GM23338 (cell line): ENCODE measurements around the gene PPAN. TPM values are rescaled to one million over a fixed set of nuclear protein-coding genes. Genes with fewer than 3 reads are reported as not detected.

Experiments
- ATAC-seq: fragments of 200-7000 bp; cut with Tn5 transposase; 3 replicates; pipeline ENCODE4 v1.9.1; 2020
- DNase-seq: peaks from one replicate; pipeline ENCODE4 v3.0.0-alpha.2; 2015; ENCODE audit warnings: low spot score
- H2AFZ ChIP-seq: fragments of 200-600 bp; sonication (generic); 2 replicates; pipeline ENCODE4 v1.8.0; 2016; ENCODE audit warnings: antibody characterized with exemption, mild to moderate bottlenecking, moderate library complexity
- H3F3A ChIP-seq: fragments of 200-600 bp; sonication (generic); replicated peaks from 2 replicates; pipeline ENCODE4 v1.8.0; 2017; ENCODE audit warnings: antibody characterized with exemption, mixed run types, low read depth
- H3K27ac ChIP-seq: fragments of 200-600 bp; sonication (generic); 2 replicates; pipeline ENCODE4 v1.6.1; 2016; ENCODE audit warnings: low read depth
- H3K27me3 ChIP-seq: fragments of 200-600 bp; sonication (generic); 2 replicates; pipeline ENCODE4 v1.8.0; 2016; ENCODE audit warnings: mild to moderate bottlenecking, mixed run types, moderate library complexity; ENCODE audit not compliant: insufficient read depth
- H3K36me3 ChIP-seq: fragments of 200-600 bp; sonication (generic); 2 replicates; pipeline ENCODE4 v1.8.0; 2016; ENCODE audit warnings: mild to moderate bottlenecking; ENCODE audit not compliant: insufficient read depth
- H3K4me1 ChIP-seq: fragments of 200-600 bp; sonication (generic); 2 replicates; pipeline ENCODE4 v1.8.0; 2016; ENCODE audit warnings: mild to moderate bottlenecking, moderate library complexity; ENCODE audit not compliant: insufficient read depth
- H3K4me2 ChIP-seq: fragments of 200-600 bp; sonication (generic); 2 replicates; pipeline ENCODE4 v1.7.1; 2017; ENCODE audit warnings: mixed run types
- H3K4me3 ChIP-seq: fragments of 200-600 bp; sonication (generic); 2 replicates; pipeline ENCODE4 v1.6.1; 2016; ENCODE audit warnings: mixed run types
- H3K79me2 ChIP-seq: fragments of 200-600 bp; sonication (generic); replicated peaks from 2 replicates; pipeline ENCODE4 v1.8.0; 2017; ENCODE audit warnings: mild to moderate bottlenecking; ENCODE audit not compliant: insufficient read depth
- H3K9me2 ChIP-seq: fragments of 200-600 bp; sonication (generic); 2 replicates; pipeline ENCODE4 v1.8.0; 2017; ENCODE audit not compliant: insufficient read depth
- H4K20me1 ChIP-seq: fragments of 200-600 bp; sonication (generic); replicated peaks from 2 replicates; pipeline ENCODE4 v1.8.0; 2017; ENCODE audit warnings: mild to moderate bottlenecking; ENCODE audit not compliant: insufficient read depth
- H3K27ac Mint-ChIP-seq: 2 replicates; pipeline ENCODE4 v1.8.0; 2020; ENCODE audit warnings: inconsistent platforms, mild to moderate bottlenecking, moderate library complexity, mixed read lengths
- H3K27me3 Mint-ChIP-seq: 3 replicates; pipeline ENCODE4 v1.8.0; 2022; ENCODE audit warnings: low read depth, mild to moderate bottlenecking, moderate library complexity, mixed read lengths, inconsistent platforms; ENCODE audit not compliant: insufficient read depth, poor library complexity
- H3K36me3 Mint-ChIP-seq: 3 replicates; pipeline ENCODE4 v1.8.0; 2021; ENCODE audit warnings: low read depth, mild to moderate bottlenecking, inconsistent platforms, moderate library complexity, mixed read lengths
- H3K4me1 Mint-ChIP-seq: 3 replicates; pipeline ENCODE4 v1.8.0; 2020; ENCODE audit warnings: mild to moderate bottlenecking, inconsistent platforms, mixed read lengths
- H3K4me3 Mint-ChIP-seq: 3 replicates; pipeline ENCODE4 v1.8.0; 2021; ENCODE audit warnings: moderate library complexity, mild to moderate bottlenecking, inconsistent platforms, mixed read lengths
- H3K9me3 Mint-ChIP-seq: 3 replicates; pipeline ENCODE4 v1.8.0; 2020; ENCODE audit warnings: moderate library complexity, mild to moderate bottlenecking, inconsistent platforms, mixed read lengths
- EZH2 ChIP-seq: fragments of 200-600 bp; sonication (generic); IDR thresholded peaks from one replicate; pipeline ENCODE4 v1.8.0; 2017; ENCODE audit warnings: antibody characterized with exemption, mild to moderate bottlenecking, low read depth; ENCODE audit not compliant: unreplicated experiment
- EZH2phosphoT487 ChIP-seq: fragments of 200-600 bp; sonication (generic); IDR thresholded peaks from one replicate; pipeline ENCODE4 v1.8.1; 2018; ENCODE audit warnings: antibody characterized with exemption; ENCODE audit not compliant: unreplicated experiment
- JUNB ChIP-seq: IDR thresholded peaks from one replicate; pipeline ENCODE4 v1.6.1; 2016; ENCODE audit warnings: antibody characterized with exemption; ENCODE audit not compliant: unreplicated experiment
- NANOG ChIP-seq: IDR thresholded peaks from 2 replicates; pipeline ENCODE4 v1.6.1; 2016; ENCODE audit warnings: antibody characterized with exemption, borderline replicate concordance
- STAT1 ChIP-seq: IDR thresholded peaks from one replicate; pipeline ENCODE4 v1.6.1; 2016; ENCODE audit warnings: antibody characterized with exemption; ENCODE audit not compliant: unreplicated experiment
- ZNF114 ChIP-seq: fragments of 250-450 bp; sonication (Bioruptor Pico); IDR thresholded peaks from 2 replicates; pipeline ENCODE4 v1.5.0; 2020; ENCODE audit warnings: mild to moderate bottlenecking, moderate library complexity
- ZNF331 ChIP-seq: fragments of 250-450 bp; sonication (Bioruptor Pico); IDR thresholded peaks from 2 replicates; pipeline ENCODE4 v1.5.0; 2020; ENCODE audit warnings: low read depth, mild to moderate bottlenecking, moderate library complexity
- polyA plus RNA-seq: library from polyadenylated mRNA; unstranded; fragments of >200 nt; fragmentation: Nextera tagmentation; extraction: Ambion mirVana; gene quantifications from 2 replicates; pipeline ENCODE4 v1.2.1, GENCODE V29; 2016
- total RNA-seq: library from RNA; depleted of rRNA; stranded (reverse); fragments of >200 nt; shearing (Covaris generic); gene quantifications from 2 replicates; pipeline ENCODE4 v1.2.3, GENCODE V29; 2014
- TF ChIP-seq, protein P1 (sequence below): fragments of 250-450 bp; sonication (Bioruptor Pico); IDR thresholded peaks from 2 replicates; pipeline ENCODE4 v1.5.0; 2020; ENCODE audit warnings: mild to moderate bottlenecking, moderate library complexity
- TF ChIP-seq, protein P2 (sequence below): IDR thresholded peaks from 2 replicates; pipeline ENCODE4 v1.6.1; 2016; ENCODE audit warnings: antibody characterized with exemption
- TF ChIP-seq, protein P3 (sequence below): IDR thresholded peaks from one replicate; pipeline ENCODE4 v1.6.1; 2018; ENCODE audit warnings: antibody characterized with exemption; ENCODE audit not compliant: unreplicated experiment
- TF ChIP-seq, protein P4 (sequence below), 2 experiments: fragments of 200-600 bp in 1 of 2; sonication (generic) in 1 of 2; conservative IDR thresholded peaks; 2 replicates each; pipeline versions ENCODE4 v1.5.1 to v1.6.1; 2016 to 2017; ENCODE audit warnings: antibody characterized with exemption in 2 of 2, low read depth in 2 of 2, mild to moderate bottlenecking in 2 of 2, moderate library complexity in 1 of 2

Gene PPAN
- total and polyA plus RNA-seq, 2 experiments from 2014 or later = 71.8 to 81.9 TPM

DNA sequence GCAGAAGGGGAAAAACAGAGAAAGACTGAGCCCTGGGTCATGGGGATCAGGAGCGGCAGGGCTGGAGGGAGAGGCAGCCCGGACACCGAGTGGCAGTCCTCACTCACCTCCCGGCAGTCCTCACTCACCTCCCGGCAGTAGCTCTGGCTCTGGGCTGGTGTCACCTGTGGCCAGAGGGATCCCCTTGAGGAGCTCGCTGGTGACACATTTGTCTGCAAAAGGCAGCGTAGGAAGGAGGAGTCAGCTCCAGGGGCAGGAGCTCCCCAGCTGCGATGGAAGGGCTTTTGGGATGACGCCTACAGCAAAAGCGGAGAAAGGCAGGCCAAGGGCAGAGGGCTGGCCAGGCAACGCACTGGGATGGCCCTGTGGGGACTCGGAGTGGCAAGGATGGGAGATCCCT lies 12.8 kb downstream of the PPAN start:
- Mint-ChIP-seq H3K27ac (peak overlapping the region; percentile 84; the same call in 1 of the 2 replicates), H3K4me3 (peak overlapping the region; percentile 96), H3K4me1 (no peaks in the 10 kb centered on the region; the same call in 2 of the 3 replicates), H3K36me3 (peaks cover 46% of the 10 kb centered on the region), H3K9me3 (no peaks in the 10 kb centered on the region; the same call in 2 of the 3 replicates), H3K27me3 (peaks cover 23% of the 10 kb centered on the region)
- H3K27me3 ChIP-seq = no peaks in the 10 kb centered on the region
- peak overlapping the region; percentile 93 for H3K4me2 ChIP-seq
- H3K9me2 ChIP-seq = no peaks in the 10 kb centered on the region
- H3K79me2 ChIP-seq = peaks cover 21% of the 10 kb centered on the region
- H3K36me3 ChIP-seq = peaks cover 13% of the 10 kb centered on the region; the same call in 1 of the 2 replicates
- H3F3A ChIP-seq = peaks cover 13% of the 10 kb centered on the region; the same call in 1 of the 2 replicates
- TF ChIP-seq EZH2 (no peak), STAT1 (no peak), NANOG (no peak), EZH2phosphoT487 (no peak), JUNB (no peak), ZNF331 (CRISPR knock-in tag) (no peak), ZNF114 (CRISPR knock-in tag) (no peak)
- TF ChIP-seq, protein P1, sequence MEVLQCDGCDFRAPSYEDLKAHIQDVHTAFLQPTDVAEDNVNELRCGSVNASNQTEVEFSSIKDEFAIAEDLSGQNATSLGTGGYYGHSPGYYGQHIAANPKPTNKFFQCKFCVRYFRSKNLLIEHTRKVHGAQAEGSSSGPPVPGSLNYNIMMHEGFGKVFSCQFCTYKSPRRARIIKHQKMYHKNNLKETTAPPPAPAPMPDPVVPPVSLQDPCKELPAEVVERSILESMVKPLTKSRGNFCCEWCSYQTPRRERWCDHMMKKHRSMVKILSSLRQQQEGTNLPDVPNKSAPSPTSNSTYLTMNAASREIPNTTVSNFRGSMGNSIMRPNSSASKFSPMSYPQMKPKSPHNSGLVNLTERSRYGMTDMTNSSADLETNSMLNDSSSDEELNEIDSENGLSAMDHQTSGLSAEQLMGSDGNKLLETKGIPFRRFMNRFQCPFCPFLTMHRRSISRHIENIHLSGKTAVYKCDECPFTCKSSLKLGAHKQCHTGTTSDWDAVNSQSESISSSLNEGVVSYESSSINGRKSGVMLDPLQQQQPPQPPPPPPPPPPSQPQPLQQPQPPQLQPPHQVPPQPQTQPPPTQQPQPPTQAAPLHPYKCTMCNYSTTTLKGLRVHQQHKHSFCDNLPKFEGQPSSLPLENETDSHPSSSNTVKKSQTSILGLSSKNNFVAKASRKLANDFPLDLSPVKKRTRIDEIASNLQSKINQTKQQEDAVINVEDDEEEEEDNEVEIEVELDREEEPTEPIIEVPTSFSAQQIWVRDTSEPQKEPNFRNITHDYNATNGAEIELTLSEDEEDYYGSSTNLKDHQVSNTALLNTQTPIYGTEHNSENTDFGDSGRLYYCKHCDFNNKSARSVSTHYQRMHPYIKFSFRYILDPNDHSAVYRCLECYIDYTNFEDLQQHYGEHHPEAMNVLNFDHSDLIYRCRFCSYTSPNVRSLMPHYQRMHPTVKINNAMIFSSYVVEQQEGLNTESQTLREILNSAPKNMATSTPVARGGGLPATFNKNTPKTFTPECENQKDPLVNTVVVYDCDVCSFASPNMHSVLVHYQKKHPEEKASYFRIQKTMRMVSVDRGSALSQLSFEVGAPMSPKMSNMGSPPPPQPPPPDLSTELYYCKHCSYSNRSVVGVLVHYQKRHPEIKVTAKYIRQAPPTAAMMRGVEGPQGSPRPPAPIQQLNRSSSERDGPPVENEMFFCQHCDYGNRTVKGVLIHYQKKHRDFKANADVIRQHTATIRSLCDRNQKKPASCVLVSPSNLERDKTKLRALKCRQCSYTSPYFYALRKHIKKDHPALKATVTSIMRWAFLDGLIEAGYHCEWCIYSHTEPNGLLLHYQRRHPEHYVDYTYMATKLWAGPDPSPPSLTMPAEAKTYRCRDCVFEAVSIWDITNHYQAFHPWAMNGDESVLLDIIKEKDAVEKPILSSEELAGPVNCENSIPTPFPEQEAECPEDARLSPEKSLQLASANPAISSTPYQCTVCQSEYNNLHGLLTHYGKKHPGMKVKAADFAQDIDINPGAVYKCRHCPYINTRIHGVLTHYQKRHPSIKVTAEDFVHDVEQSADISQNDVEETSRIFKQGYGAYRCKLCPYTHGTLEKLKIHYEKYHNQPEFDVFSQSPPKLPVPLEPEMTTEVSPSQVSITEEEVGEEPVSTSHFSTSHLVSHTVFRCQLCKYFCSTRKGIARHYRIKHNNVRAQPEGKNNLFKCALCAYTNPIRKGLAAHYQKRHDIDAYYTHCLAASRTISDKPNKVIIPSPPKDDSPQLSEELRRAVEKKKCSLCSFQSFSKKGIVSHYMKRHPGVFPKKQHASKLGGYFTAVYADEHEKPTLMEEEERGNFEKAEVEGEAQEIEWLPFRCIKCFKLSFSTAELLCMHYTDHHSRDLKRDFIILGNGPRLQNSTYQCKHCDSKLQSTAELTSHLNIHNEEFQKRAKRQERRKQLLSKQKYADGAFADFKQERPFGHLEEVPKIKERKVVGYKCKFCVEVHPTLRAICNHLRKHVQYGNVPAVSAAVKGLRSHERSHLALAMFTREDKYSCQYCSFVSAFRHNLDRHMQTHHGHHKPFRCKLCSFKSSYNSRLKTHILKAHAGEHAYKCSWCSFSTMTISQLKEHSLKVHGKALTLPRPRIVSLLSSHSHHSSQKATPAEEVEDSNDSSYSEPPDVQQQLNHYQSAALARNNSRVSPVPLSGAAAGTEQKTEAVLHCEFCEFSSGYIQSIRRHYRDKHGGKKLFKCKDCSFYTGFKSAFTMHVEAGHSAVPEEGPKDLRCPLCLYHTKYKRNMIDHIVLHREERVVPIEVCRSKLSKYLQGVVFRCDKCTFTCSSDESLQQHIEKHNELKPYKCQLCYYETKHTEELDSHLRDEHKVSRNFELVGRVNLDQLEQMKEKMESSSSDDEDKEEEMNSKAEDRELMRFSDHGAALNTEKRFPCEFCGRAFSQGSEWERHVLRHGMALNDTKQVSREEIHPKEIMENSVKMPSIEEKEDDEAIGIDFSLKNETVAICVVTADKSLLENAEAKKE (CRISPR knock-in tag) = no peak
- TF ChIP-seq, protein P2, sequence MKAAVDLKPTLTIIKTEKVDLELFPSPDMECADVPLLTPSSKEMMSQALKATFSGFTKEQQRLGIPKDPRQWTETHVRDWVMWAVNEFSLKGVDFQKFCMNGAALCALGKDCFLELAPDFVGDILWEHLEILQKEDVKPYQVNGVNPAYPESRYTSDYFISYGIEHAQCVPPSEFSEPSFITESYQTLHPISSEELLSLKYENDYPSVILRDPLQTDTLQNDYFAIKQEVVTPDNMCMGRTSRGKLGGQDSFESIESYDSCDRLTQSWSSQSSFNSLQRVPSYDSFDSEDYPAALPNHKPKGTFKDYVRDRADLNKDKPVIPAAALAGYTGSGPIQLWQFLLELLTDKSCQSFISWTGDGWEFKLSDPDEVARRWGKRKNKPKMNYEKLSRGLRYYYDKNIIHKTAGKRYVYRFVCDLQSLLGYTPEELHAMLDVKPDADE = no peak
- TF ChIP-seq, protein P3, sequence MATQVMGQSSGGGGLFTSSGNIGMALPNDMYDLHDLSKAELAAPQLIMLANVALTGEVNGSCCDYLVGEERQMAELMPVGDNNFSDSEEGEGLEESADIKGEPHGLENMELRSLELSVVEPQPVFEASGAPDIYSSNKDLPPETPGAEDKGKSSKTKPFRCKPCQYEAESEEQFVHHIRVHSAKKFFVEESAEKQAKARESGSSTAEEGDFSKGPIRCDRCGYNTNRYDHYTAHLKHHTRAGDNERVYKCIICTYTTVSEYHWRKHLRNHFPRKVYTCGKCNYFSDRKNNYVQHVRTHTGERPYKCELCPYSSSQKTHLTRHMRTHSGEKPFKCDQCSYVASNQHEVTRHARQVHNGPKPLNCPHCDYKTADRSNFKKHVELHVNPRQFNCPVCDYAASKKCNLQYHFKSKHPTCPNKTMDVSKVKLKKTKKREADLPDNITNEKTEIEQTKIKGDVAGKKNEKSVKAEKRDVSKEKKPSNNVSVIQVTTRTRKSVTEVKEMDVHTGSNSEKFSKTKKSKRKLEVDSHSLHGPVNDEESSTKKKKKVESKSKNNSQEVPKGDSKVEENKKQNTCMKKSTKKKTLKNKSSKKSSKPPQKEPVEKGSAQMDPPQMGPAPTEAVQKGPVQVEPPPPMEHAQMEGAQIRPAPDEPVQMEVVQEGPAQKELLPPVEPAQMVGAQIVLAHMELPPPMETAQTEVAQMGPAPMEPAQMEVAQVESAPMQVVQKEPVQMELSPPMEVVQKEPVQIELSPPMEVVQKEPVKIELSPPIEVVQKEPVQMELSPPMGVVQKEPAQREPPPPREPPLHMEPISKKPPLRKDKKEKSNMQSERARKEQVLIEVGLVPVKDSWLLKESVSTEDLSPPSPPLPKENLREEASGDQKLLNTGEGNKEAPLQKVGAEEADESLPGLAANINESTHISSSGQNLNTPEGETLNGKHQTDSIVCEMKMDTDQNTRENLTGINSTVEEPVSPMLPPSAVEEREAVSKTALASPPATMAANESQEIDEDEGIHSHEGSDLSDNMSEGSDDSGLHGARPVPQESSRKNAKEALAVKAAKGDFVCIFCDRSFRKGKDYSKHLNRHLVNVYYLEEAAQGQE = no peak
- TF ChIP-seq, protein P4, sequence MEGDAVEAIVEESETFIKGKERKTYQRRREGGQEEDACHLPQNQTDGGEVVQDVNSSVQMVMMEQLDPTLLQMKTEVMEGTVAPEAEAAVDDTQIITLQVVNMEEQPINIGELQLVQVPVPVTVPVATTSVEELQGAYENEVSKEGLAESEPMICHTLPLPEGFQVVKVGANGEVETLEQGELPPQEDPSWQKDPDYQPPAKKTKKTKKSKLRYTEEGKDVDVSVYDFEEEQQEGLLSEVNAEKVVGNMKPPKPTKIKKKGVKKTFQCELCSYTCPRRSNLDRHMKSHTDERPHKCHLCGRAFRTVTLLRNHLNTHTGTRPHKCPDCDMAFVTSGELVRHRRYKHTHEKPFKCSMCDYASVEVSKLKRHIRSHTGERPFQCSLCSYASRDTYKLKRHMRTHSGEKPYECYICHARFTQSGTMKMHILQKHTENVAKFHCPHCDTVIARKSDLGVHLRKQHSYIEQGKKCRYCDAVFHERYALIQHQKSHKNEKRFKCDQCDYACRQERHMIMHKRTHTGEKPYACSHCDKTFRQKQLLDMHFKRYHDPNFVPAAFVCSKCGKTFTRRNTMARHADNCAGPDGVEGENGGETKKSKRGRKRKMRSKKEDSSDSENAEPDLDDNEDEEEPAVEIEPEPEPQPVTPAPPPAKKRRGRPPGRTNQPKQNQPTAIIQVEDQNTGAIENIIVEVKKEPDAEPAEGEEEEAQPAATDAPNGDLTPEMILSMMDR (conservative IDR thresholded peaks at IDR 0.05; ENCODE audit: low read depth in 2 of 2) = no peak
- DNase-seq (peak; percentile 34), ATAC-seq (no peak; the same call in 2 of the 3 replicates)
- H3K4me3 ChIP-seq = peak overlapping the region; percentile 95
- H3K27ac ChIP-seq = no peak overlapping the region
- peaks cover 11% of the 10 kb centered on the region; the same call in 1 of the 2 replicates for H4K20me1 ChIP-seq
- H3K4me1 ChIP-seq = no peaks in the 10 kb centered on the region
- no peak overlapping the region for H2AFZ ChIP-seq
